ENCODE results near the gene RMI1.

The RMI1 gene

GRCh38 chr9:83969602-83970001 is 11.0 kb upstream of the RMI1 start:
- no peak for DNase-seq (ENCODE audit: low spot score)

GRCh38 chr9:83971485-83971884 is 9.1 kb upstream of the RMI1 start:
- DNase-seq (ENCODE audit: low spot score): no peak

- no peak for DNase-seq (ENCODE audit: low spot score)
Observed at GRCh38 chr9:83972286-83972685, 8.3 kb upstream of the RMI1 start.

- DNase-seq (ENCODE audit: low spot score): no peak
Observed at GRCh38 chr9:83975300-83975699, 5.3 kb upstream of the RMI1 start.

- no peak for DNase-seq (ENCODE audit: low spot score)
Observed at GRCh38 chr9:83976372-83976771, 4.2 kb upstream of the RMI1 start.

- DNase-seq (ENCODE audit: low spot score): no peak
Observed at GRCh38 chr9:83977196-83977595, 3.4 kb upstream of the RMI1 start.

GRCh38 chr9:83978992-83979811 is 1.4 kb upstream of the RMI1 start:
- peak; percentile 63 for DNase-seq (ENCODE audit: low spot score)

GRCh38 chr9:83979812-83980394 is 702 bp upstream of the RMI1 start, which contains the start of gene HNRNPK:
TSS of gene HNRNPK (minus strand) at chr9:83980215. CDS start at chr9:83978252, 1,963 bp downstream.
- peak; percentile 96 for DNase-seq (ENCODE audit: low spot score)

GRCh38 chr9:83981126-83981871 is 694 bp downstream of the RMI1 start:
- DNase-seq (ENCODE audit: low spot score): peak; percentile 45

- no peak for DNase-seq (ENCODE audit: low spot score)
Observed at GRCh38 chr9:83986195-83986594, 5.6 kb downstream of the RMI1 start.

GRCh38 chr9:83986765-83987401 is 6.3 kb downstream of the RMI1 start:
- DNase-seq (ENCODE audit: low spot score): no peak

GRCh38 chr9:83987402-83987791 is 6.8 kb downstream of the RMI1 start:
- no peak for DNase-seq (ENCODE audit: low spot score)

- DNase-seq (ENCODE audit: low spot score): no peak
Observed at GRCh38 chr9:83988411-83988810, 7.8 kb downstream of the RMI1 start.

- DNase-seq (ENCODE audit: low spot score): no peak
Observed at GRCh38 chr9:83991355-83991754, 10.8 kb downstream of the RMI1 start.

GRCh38 chr9:83992407-83992806 is 11.8 kb downstream of the RMI1 start:
- no peak for DNase-seq (ENCODE audit: low spot score)

- no peak for DNase-seq (ENCODE audit: low spot score)
Observed at GRCh38 chr9:83992901-83993300, 12.3 kb downstream of the RMI1 start.

- no peak for DNase-seq (ENCODE audit: low spot score)
Observed at GRCh38 chr9:83996126-83996525, 15.5 kb downstream of the RMI1 start.

GRCh38 chr9:83999141-83999918 is 18.7 kb downstream of the RMI1 start:
- DNase-seq (ENCODE audit: low spot score): no peak

GRCh38 chr9:84000186-84000585 is 19.6 kb downstream of the RMI1 start:
- no peak for DNase-seq (ENCODE audit: low spot score)

GRCh38 chr9:84001621-84002020 is 21.0 kb downstream of the RMI1 start:
- DNase-seq (ENCODE audit: low spot score): no peak

- DNase-seq (ENCODE audit: low spot score): no peak
Observed at GRCh38 chr9:84002344-84002743, 21.7 kb downstream of the RMI1 start.

GRCh38 chr9:84003246-84003645 is 22.6 kb downstream of the RMI1 start:
- DNase-seq (ENCODE audit: low spot score): no peak

Measured in HuH-7.5 (cell line).